ENCODE measurements around the gene NME7. TPM values are rescaled to one million over a fixed set of nuclear protein-coding genes. Genes with fewer than 3 reads are reported as not detected.
"Not testable (repeated sequence)": the region's sequence is repeated elsewhere in the genome, so short reads cannot be mapped to it uniquely, and the experiment has no call there.

The NME7 gene
- total RNA-seq, 1 donor from 2014 or later: 10.2 TPM

- intact Hi-C loops (cut with micrococcal nuclease): no loop called here
- DNase-seq (no peak), ATAC-seq (no peak)
Observed at GRCh38 chr1:169186106-169186505, 181.5 kb downstream of the NME7 start.

- DNase-seq (no peak), ATAC-seq (no peak)
- intact Hi-C loops (cut with micrococcal nuclease): no loop called here
Observed at GRCh38 chr1:169184812-169185211, 182.8 kb downstream of the NME7 start.

- ATAC-seq (no peak), DNase-seq (no peak)
- intact Hi-C loops (cut with micrococcal nuclease): no loop called here
Observed at GRCh38 chr1:169180174-169180573, 187.4 kb downstream of the NME7 start.

GRCh38 chr1:169179431-169179830 lies 188.2 kb downstream of the NME7 start:
- ATAC-seq; intact Hi-C loops (cut with micrococcal nuclease): not testable (repeated sequence)

GRCh38 chr1:169175461-169175860 lies 192.1 kb downstream of the NME7 start:
- ATAC-seq (no peak), DNase-seq (no peak)
- intact Hi-C loops (cut with micrococcal nuclease): no loop called here

More at GRCh38 chr1:169179431-169179830, 188.2 kb downstream of the NME7 start:
- DNase-seq: not testable (repeated sequence)

GRCh38 chr1:169163059-169163458 lies 204.5 kb downstream of the NME7 start:
- DNase-seq (no peak), ATAC-seq (no peak)
- intact Hi-C loops (cut with micrococcal nuclease): no loop called here

GRCh38 chr1:169161496-169162194 lies 206.0 kb downstream of the NME7 start:
- ATAC-seq (peak; percentile 49), DNase-seq (no peak)
- intact Hi-C loops (cut with micrococcal nuclease): no loop called here

- ATAC-seq: peak; percentile 74
- DNase-seq: no peak
- intact Hi-C loops (cut with micrococcal nuclease): no loop called here
Observed at GRCh38 chr1:169160845-169161495, 206.6 kb downstream of the NME7 start.

- ATAC-seq (no peak), DNase-seq (no peak)
- intact Hi-C loops (cut with micrococcal nuclease): no loop called here
Observed at GRCh38 chr1:169156580-169156979, 211.0 kb downstream of the NME7 start.

GRCh38 chr1:169155675-169156074 lies 211.9 kb downstream of the NME7 start:
- peak; percentile 78 for ATAC-seq
- intact Hi-C loops (cut with micrococcal nuclease): no loop called here
- no peak for DNase-seq

GRCh38 chr1:169151338-169151837 lies 216.2 kb downstream of the NME7 start:
- intact Hi-C loops (cut with micrococcal nuclease): no loop called here
- no peak for DNase-seq
- ATAC-seq: no peak

- intact Hi-C loops (cut with micrococcal nuclease): no loop called here
- DNase-seq: no peak
- ATAC-seq: no peak
Observed at GRCh38 chr1:169150641-169151337, 216.8 kb downstream of the NME7 start.

- intact Hi-C loops (cut with micrococcal nuclease): no loop called here
- DNase-seq (no peak), ATAC-seq (no peak)
Observed at GRCh38 chr1:169149555-169150286, 217.9 kb downstream of the NME7 start.

GRCh38 chr1:169148472-169149252 lies 218.9 kb downstream of the NME7 start:
- DNase-seq: no peak
- no peak for ATAC-seq
- intact Hi-C loops (cut with micrococcal nuclease): no loop called here

GRCh38 chr1:169146576-169147214 lies 220.9 kb downstream of the NME7 start:
- intact Hi-C loops (cut with micrococcal nuclease): no loop called here
- DNase-seq: no peak
- no peak for ATAC-seq

- ATAC-seq: no peak
- DNase-seq: no peak
- intact Hi-C loops (cut with micrococcal nuclease): no loop called here
Observed at GRCh38 chr1:169144941-169145626, 222.5 kb downstream of the NME7 start.

- intact Hi-C loops (cut with micrococcal nuclease): no loop called here
- DNase-seq: no peak
- no peak for ATAC-seq
Observed at GRCh38 chr1:169143984-169144383, 223.6 kb downstream of the NME7 start.

GRCh38 chr1:169143346-169143745 lies 224.3 kb downstream of the NME7 start:
- DNase-seq: no peak
- no peak for ATAC-seq
- intact Hi-C loops (cut with micrococcal nuclease): no loop called here
